NCI-H1092 treated with DMSO at 0.1 percent for 48 hours (cell line): ENCODE measurements around the gene CBFA2T3.

Experiments
- DNase-seq: peaks from one replicate; lab custom pipeline; 2025; lab: John Stamatoyannopoulos, UW

Gene CBFA2T3

GRCh38 chr16:88840600-88841215 lies 136.3 kb downstream of the CBFA2T3 start:
- no peak for DNase-seq

- DNase-seq: no peak
Observed at GRCh38 chr16:88839745-88840599, 137.0 kb downstream of the CBFA2T3 start.

GRCh38 chr16:88839026-88839529 lies 137.9 kb downstream of the CBFA2T3 start:
- no peak for DNase-seq

GRCh38 chr16:88838566-88838965 lies 138.4 kb downstream of the CBFA2T3 start:
- no peak for DNase-seq

GRCh38 chr16:88837806-88838205 lies 139.2 kb downstream of the CBFA2T3 start:
- no peak for DNase-seq

GRCh38 chr16:88836791-88837190 lies 140.2 kb downstream of the CBFA2T3 start:
- DNase-seq: no peak

GRCh38 chr16:88835818-88836217 lies 141.2 kb downstream of the CBFA2T3 start:
- DNase-seq: no peak

GRCh38 chr16:88835383-88835782 lies 141.6 kb downstream of the CBFA2T3 start:
- no peak for DNase-seq

GRCh38 chr16:88834670-88835069 lies 142.3 kb downstream of the CBFA2T3 start:
- no peak for DNase-seq

- no peak for DNase-seq
Observed at GRCh38 chr16:88833086-88833485, 143.9 kb downstream of the CBFA2T3 start.

- no peak for DNase-seq
Observed at GRCh38 chr16:88831838-88832237, 145.2 kb downstream of the CBFA2T3 start.

GRCh38 chr16:88830783-88831182 lies 146.2 kb downstream of the CBFA2T3 start:
- DNase-seq: no peak

GRCh38 chr16:88830258-88830657 lies 146.7 kb downstream of the CBFA2T3 start:
- DNase-seq: no peak

- no peak for DNase-seq
Observed at GRCh38 chr16:88828711-88829110, 148.3 kb downstream of the CBFA2T3 start.

GRCh38 chr16:88827727-88828126 lies 149.3 kb downstream of the CBFA2T3 start:
- DNase-seq: no peak

- DNase-seq: no peak
Observed at GRCh38 chr16:88826070-88826840, 150.8 kb downstream of the CBFA2T3 start.

- DNase-seq: no peak
Observed at GRCh38 chr16:88825146-88825545, 151.9 kb downstream of the CBFA2T3 start.
